MM.1S (cell line): Measurements from ENCODE around the gene ADCY3.

Experiments
- EZH2phosphoT487 ChIP-seq: fragments of 300-600 bp; sonication (generic); IDR thresholded peaks from 2 replicates; pipeline ENCODE4 v1.6.1; 2018; ENCODE audit warnings: antibody characterized with exemption, low read length
- TF ChIP-seq, protein P1 (sequence below): fragments of 300-600 bp; sonication (generic); IDR thresholded peaks from 2 replicates; pipeline ENCODE4 v1.5.1; 2016; ENCODE audit warnings: antibody characterized with exemption, low read length, mixed read lengths

DNA sequence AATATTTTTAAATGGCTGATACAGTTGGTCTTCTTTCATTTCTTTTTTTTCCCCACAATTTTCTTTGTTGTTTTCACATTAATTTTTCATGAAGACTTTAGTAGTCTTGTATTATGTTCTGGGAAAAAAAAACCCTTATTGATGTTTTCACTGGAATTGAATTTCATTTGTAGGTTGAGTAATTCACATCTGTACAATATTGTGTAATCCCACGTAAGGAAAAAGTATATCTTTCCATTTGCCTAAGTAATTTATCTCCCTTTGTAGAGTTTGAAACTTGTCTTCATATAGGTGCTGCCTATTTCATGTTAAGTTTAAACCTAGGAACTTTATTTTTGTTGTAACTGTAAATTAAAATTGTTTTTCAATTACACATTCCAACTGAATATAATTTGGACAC lies 49.7 kb upstream of the ADCY3 start:
- TF ChIP-seq, protein P1, sequence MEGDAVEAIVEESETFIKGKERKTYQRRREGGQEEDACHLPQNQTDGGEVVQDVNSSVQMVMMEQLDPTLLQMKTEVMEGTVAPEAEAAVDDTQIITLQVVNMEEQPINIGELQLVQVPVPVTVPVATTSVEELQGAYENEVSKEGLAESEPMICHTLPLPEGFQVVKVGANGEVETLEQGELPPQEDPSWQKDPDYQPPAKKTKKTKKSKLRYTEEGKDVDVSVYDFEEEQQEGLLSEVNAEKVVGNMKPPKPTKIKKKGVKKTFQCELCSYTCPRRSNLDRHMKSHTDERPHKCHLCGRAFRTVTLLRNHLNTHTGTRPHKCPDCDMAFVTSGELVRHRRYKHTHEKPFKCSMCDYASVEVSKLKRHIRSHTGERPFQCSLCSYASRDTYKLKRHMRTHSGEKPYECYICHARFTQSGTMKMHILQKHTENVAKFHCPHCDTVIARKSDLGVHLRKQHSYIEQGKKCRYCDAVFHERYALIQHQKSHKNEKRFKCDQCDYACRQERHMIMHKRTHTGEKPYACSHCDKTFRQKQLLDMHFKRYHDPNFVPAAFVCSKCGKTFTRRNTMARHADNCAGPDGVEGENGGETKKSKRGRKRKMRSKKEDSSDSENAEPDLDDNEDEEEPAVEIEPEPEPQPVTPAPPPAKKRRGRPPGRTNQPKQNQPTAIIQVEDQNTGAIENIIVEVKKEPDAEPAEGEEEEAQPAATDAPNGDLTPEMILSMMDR: no peak
- TF ChIP-seq EZH2phosphoT487: no peak
